GM19463 (cell line): ENCODE measurements around the gene POU2F2.
"Not testable (repeated sequence)": the region's sequence is repeated elsewhere in the genome, so short reads cannot be mapped to it uniquely, and the experiment has no call there.

Source experiments
- ATAC-seq: cut with Tn5 transposase; IDR thresholded peaks from one replicate; pipeline ENCODE4 v1.9.1; 2021; ENCODE audit warnings: mild to moderate bottlenecking, moderate library complexity; ENCODE audit not compliant: unreplicated experiment

The POU2F2 gene

DNA sequence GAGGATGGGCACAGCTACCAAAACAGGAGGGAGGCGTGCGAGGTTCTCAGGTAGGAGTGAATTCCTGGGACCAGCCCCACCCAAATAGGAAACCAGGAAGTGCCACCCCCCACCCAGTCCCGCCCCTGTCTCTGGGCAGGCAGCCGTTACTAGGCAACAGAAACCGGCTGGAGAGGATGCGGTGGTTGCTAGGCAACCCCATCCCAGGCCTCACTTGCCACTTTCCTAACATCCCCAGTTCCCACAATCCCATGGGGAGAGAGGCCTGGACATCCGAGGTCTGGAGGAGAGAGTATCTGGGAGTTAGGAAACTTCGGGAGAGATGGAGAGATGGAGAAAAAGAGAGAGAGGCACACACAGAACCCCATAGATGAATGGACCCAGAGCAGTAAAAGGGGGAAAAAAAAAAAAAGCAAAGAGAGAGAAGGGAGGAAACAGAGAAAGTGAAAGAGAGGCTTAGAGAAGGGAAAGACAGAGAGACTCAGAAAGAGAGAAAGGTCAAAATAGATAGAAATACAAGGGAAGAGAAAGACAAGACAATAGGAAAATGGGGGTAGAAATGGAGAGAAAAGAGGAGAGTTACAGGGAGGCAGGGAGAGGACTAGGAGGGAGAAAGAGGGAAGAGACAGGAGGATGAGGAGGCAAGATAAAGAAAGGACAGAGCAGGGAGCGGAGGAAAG is 66.0 kb downstream of the POU2F2 start:
- ATAC-seq, result no peak

DNA sequence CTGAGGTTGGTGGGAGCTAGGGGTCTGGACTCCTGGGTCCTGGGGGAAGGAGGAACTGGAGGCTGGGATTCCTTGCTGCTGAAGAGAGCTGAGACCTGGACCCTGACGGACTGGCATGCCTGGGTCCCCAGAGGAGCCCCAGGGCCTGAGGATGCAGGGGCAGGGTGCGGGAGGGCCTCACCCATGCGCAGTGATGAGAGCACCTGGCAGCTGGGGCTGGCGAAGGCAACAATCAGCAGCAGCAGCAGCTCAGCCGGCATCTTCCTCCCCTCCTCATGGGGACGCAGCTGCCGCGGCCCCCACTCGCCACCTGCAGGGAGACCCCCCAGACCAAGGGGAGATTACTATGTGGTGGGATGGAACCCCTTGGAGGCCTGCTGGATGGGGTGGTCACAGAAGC is 66.7 kb downstream of the POU2F2 start:
- no peak for ATAC-seq

DNA sequence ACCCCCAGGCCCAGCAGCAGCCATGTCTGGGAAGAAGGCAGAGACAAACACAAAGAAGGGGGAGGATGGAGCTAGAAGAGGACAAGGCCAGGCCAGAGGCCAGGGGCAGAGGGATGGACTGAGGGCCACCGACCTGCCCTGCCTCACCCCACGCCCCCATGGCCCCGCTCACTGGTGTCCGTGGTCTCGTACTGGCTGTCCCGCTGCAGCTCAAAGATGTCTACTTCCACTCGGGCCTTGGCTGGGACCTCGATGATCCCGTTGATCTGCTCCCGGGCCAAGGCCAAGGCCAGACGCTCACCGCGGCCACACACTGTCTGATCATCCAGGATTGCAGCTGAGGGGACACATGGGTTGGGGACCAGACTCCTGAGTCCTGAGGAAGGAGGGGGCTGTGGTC is 67.2 kb downstream of the POU2F2 start:
- ATAC-seq, result no peak

- ATAC-seq, result no peak
Measured at GRCh38 chr19:42064432-42064831, 67.8 kb downstream of the POU2F2 start.

DNA sequence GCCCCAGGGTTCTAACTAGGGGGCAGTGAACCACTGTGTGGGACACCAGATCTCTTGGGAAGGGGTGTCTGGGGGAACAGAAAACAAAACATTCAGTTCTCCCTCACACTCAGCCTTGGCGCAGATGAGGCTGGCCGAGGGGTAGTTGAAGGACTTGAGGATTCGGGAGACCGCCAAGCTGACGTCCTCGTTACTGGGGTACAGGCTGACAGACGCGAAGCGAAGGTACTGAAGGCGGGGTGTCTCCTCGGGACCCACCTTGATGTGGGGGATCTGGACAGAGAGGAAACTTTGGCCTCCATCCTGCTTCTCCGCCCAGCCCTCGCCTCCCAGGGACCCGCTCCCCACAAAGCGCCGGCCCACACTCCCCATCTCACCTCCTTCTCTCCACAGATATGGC is 69.9 kb downstream of the POU2F2 start:
- no peak for ATAC-seq

GRCh38 chr19:42060117-42060516 is 72.1 kb downstream of the POU2F2 start:
- no peak for ATAC-seq

DNA sequence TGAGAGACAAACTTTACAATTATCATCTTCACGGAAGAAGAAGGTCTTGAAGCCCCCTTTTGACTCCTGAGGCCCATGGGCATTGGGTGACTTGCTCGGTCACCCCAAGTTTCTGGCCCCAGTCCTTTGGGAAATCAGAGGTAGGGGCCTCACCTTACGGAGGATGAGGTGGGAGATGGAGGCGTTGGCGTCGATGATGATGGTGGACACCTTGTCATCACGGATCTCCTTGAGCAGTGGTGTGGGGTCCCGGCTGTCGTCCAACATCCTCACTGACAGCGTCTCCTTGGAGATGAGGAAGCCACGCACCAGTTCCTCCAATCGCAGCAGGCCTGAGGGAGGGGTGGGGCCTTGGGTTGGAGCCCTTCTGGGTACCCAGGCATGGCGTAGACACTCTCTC is 73.0 kb downstream of the POU2F2 start:
- ATAC-seq, result no peak

DNA sequence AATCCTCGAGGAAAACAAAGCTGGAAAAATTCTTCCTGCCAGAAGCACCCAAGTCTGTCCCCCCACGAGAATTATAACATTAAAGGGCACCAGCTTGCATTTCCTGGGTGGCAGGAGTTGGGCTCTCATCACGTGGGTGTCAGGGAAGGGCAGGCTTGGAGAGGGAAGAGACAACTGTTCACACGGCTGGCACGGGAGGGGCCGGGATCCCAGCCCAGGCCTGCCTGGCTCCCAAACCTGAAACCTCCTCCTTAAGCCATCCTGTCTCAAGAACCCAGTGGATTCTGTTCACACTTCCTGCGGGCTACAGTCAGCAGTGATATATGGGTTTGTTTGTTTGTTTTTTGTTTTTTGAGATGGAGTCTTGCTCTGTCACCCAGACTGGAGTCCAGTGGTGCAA is 74.4 kb downstream of the POU2F2 start:
- no peak for ATAC-seq

GRCh38 chr19:42054205-42054604 is 78.0 kb downstream of the POU2F2 start:
- no peak for ATAC-seq

GRCh38 chr19:42053037-42053935 is 79.0 kb downstream of the POU2F2 start:
- no peak for ATAC-seq

DNA sequence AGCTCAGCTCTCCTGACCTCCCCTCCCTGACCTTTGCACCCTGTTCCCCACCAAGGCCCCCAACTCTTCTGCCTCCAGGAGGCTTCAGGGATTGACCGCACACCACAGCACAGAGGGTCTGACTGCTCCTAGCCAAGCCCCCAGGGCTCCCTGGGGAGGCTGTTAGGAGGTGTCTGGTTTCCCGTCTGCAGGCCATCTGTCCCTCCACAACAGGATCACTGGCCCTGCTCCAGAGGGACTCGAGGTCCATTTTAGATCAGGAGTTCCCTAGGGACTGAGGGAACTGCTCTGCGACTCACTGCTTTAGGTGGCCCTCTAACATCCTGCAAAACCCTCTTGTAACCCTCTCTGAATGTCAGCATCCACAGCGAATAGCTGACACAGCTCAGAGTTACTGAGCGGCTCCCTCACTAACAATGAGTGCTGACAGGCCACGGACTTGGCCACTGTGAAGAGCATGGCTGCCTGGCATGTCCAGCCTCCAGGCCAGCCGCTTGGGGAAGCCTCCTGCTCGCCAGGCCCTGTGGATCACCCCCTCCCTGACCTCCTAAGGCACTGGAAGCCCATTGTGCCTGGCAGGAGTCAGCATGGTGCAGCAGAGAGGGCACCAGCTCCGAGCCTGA is 79.9 kb downstream of the POU2F2 start:
- no peak for ATAC-seq

- no peak for ATAC-seq
Measured at GRCh38 chr19:42051166-42052115, 80.8 kb downstream of the POU2F2 start.

- ATAC-seq, result no peak
Measured at GRCh38 chr19:42048992-42049391, 83.3 kb downstream of the POU2F2 start.

DNA sequence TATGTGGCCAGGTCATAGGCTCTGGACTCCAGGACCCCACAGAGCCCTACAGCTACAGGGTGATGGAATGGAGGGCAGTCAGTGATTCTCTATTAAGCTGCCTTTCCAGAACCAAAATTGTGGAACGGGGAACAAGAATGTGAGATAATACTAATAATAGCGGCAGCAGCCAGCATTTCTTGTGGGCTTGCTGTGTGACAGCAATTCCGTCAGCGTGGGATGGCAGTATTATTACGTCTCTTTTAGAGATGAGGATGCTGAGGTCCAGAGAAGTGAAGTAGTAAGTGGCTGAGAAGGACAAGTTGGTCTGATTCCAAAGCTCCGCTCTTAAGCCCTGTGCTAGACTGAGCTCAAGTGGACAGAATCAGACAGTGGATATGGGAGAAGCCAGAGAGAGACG is 86.7 kb downstream of the POU2F2 start:
- no peak for ATAC-seq

- no peak for ATAC-seq
Measured at GRCh38 chr19:42042455-42043170, 89.6 kb downstream of the POU2F2 start.

- not testable (repeated sequence) for ATAC-seq
Measured at GRCh38 chr19:42040491-42040890, 91.8 kb downstream of the POU2F2 start.

DNA sequence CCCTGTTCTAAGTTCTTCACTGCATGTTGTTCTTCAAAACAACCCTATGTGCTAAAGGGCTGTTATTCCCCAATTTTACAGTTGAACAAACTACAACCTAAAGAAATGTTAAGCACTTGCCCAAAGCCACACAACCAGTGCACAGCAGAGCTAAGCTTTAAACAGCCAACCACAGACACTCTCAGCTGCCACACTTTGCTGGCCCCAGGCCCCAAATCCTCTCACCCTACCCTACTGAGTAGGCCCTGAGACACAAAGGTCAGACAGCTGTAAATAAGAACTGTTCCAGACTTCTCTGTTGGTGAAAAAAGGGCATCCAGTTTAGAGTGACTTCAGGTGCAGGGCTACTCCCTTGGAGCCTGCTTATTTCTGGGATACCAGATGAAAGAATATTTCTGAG is 92.2 kb downstream of the POU2F2 start:
- no peak for ATAC-seq

- ATAC-seq, result no peak
Measured at GRCh38 chr19:42038666-42039065, 93.6 kb downstream of the POU2F2 start.

GRCh38 chr19:42037649-42038048 is 94.6 kb downstream of the POU2F2 start:
- no peak for ATAC-seq
